GM23338 (cell line): Measurements from ENCODE around the gene MYO19. TPM values are rescaled to one million over a fixed set of nuclear protein-coding genes. Genes with fewer than 3 reads are reported as not detected.

Source experiments
- ATAC-seq: fragments of 200-7000 bp; cut with Tn5 transposase; 3 replicates; pipeline ENCODE4 v1.9.1; 2020
- DNase-seq: peaks from one replicate; pipeline ENCODE4 v3.0.0-alpha.2; 2015; ENCODE audit warnings: low spot score
- H2AFZ ChIP-seq: fragments of 200-600 bp; sonication (generic); 2 replicates; pipeline ENCODE4 v1.8.0; 2016; ENCODE audit warnings: antibody characterized with exemption, mild to moderate bottlenecking, moderate library complexity
- H3F3A ChIP-seq: fragments of 200-600 bp; sonication (generic); replicated peaks from 2 replicates; pipeline ENCODE4 v1.8.0; 2017; ENCODE audit warnings: antibody characterized with exemption, mixed run types, low read depth
- H3K27ac ChIP-seq: fragments of 200-600 bp; sonication (generic); 2 replicates; pipeline ENCODE4 v1.6.1; 2016; ENCODE audit warnings: low read depth
- H3K27me3 ChIP-seq: fragments of 200-600 bp; sonication (generic); 2 replicates; pipeline ENCODE4 v1.8.0; 2016; ENCODE audit warnings: mild to moderate bottlenecking, mixed run types, moderate library complexity; ENCODE audit not compliant: insufficient read depth
- H3K36me3 ChIP-seq: fragments of 200-600 bp; sonication (generic); 2 replicates; pipeline ENCODE4 v1.8.0; 2016; ENCODE audit warnings: mild to moderate bottlenecking; ENCODE audit not compliant: insufficient read depth
- H3K4me1 ChIP-seq: fragments of 200-600 bp; sonication (generic); 2 replicates; pipeline ENCODE4 v1.8.0; 2016; ENCODE audit warnings: mild to moderate bottlenecking, moderate library complexity; ENCODE audit not compliant: insufficient read depth
- H3K4me2 ChIP-seq: fragments of 200-600 bp; sonication (generic); 2 replicates; pipeline ENCODE4 v1.7.1; 2017; ENCODE audit warnings: mixed run types
- H3K4me3 ChIP-seq: fragments of 200-600 bp; sonication (generic); 2 replicates; pipeline ENCODE4 v1.6.1; 2016; ENCODE audit warnings: mixed run types
- H3K79me2 ChIP-seq: fragments of 200-600 bp; sonication (generic); replicated peaks from 2 replicates; pipeline ENCODE4 v1.8.0; 2017; ENCODE audit warnings: mild to moderate bottlenecking; ENCODE audit not compliant: insufficient read depth
- H3K9me2 ChIP-seq: fragments of 200-600 bp; sonication (generic); 2 replicates; pipeline ENCODE4 v1.8.0; 2017; ENCODE audit not compliant: insufficient read depth
- H4K20me1 ChIP-seq: fragments of 200-600 bp; sonication (generic); replicated peaks from 2 replicates; pipeline ENCODE4 v1.8.0; 2017; ENCODE audit warnings: mild to moderate bottlenecking; ENCODE audit not compliant: insufficient read depth
- H3K27ac Mint-ChIP-seq: 2 replicates; pipeline ENCODE4 v1.8.0; 2020; ENCODE audit warnings: inconsistent platforms, mild to moderate bottlenecking, moderate library complexity, mixed read lengths
- H3K27me3 Mint-ChIP-seq: 3 replicates; pipeline ENCODE4 v1.8.0; 2022; ENCODE audit warnings: low read depth, mild to moderate bottlenecking, moderate library complexity, mixed read lengths, inconsistent platforms; ENCODE audit not compliant: insufficient read depth, poor library complexity
- H3K36me3 Mint-ChIP-seq: 3 replicates; pipeline ENCODE4 v1.8.0; 2021; ENCODE audit warnings: low read depth, mild to moderate bottlenecking, inconsistent platforms, moderate library complexity, mixed read lengths
- H3K4me1 Mint-ChIP-seq: 3 replicates; pipeline ENCODE4 v1.8.0; 2020; ENCODE audit warnings: mild to moderate bottlenecking, inconsistent platforms, mixed read lengths
- H3K4me3 Mint-ChIP-seq: 3 replicates; pipeline ENCODE4 v1.8.0; 2021; ENCODE audit warnings: moderate library complexity, mild to moderate bottlenecking, inconsistent platforms, mixed read lengths
- H3K9me3 Mint-ChIP-seq: 3 replicates; pipeline ENCODE4 v1.8.0; 2020; ENCODE audit warnings: moderate library complexity, mild to moderate bottlenecking, inconsistent platforms, mixed read lengths
- CREB1 ChIP-seq: fragments of 250-450 bp; sonication (Bioruptor Pico); IDR thresholded peaks from 2 replicates; pipeline ENCODE4 v1.5.0; 2020; ENCODE audit warnings: low read depth, mild to moderate bottlenecking, moderate library complexity
- CTCF ChIP-seq, 2 experiments: fragments of 200-600 bp in 1 of 2; sonication (generic) in 1 of 2; conservative IDR thresholded peaks; 2 replicates each; pipeline versions ENCODE4 v1.5.1 to v1.6.1; 2016 to 2017; ENCODE audit warnings: antibody characterized with exemption in 2 of 2, low read depth in 2 of 2, mild to moderate bottlenecking in 2 of 2, moderate library complexity in 1 of 2
- EZH2phosphoT487 ChIP-seq: fragments of 200-600 bp; sonication (generic); IDR thresholded peaks from one replicate; pipeline ENCODE4 v1.8.1; 2018; ENCODE audit warnings: antibody characterized with exemption; ENCODE audit not compliant: unreplicated experiment
- JUNB ChIP-seq: IDR thresholded peaks from one replicate; pipeline ENCODE4 v1.6.1; 2016; ENCODE audit warnings: antibody characterized with exemption; ENCODE audit not compliant: unreplicated experiment
- POLR2AphosphoS5 ChIP-seq: IDR thresholded peaks from 2 replicates; pipeline ENCODE4 v1.6.1; 2016; ENCODE audit warnings: antibody characterized with exemption, low read depth
- ZNF331 ChIP-seq: fragments of 250-450 bp; sonication (Bioruptor Pico); IDR thresholded peaks from 2 replicates; pipeline ENCODE4 v1.5.0; 2020; ENCODE audit warnings: low read depth, mild to moderate bottlenecking, moderate library complexity
- polyA plus RNA-seq: library from polyadenylated mRNA; unstranded; fragments of >200 nt; fragmentation: Nextera tagmentation; extraction: Ambion mirVana; gene quantifications from 2 replicates; pipeline ENCODE4 v1.2.1, GENCODE V29; 2016
- total RNA-seq: library from RNA; depleted of rRNA; stranded (reverse); fragments of >200 nt; shearing (Covaris generic); gene quantifications from 2 replicates; pipeline ENCODE4 v1.2.3, GENCODE V29; 2014
- TF ChIP-seq, protein P1 (sequence below): IDR thresholded peaks from 2 replicates; pipeline ENCODE4 v1.6.1; 2016; ENCODE audit warnings: antibody characterized with exemption
- TF ChIP-seq, protein P2 (sequence below): fragments of 250-450 bp; sonication (Bioruptor Pico); IDR thresholded peaks from 2 replicates; pipeline ENCODE4 v1.5.0; 2020; ENCODE audit warnings: mild to moderate bottlenecking, moderate library complexity

The MYO19 gene
- total and polyA plus RNA-seq, 2 experiments from 2014 or later: 37.9 to 150 TPM

DNA sequence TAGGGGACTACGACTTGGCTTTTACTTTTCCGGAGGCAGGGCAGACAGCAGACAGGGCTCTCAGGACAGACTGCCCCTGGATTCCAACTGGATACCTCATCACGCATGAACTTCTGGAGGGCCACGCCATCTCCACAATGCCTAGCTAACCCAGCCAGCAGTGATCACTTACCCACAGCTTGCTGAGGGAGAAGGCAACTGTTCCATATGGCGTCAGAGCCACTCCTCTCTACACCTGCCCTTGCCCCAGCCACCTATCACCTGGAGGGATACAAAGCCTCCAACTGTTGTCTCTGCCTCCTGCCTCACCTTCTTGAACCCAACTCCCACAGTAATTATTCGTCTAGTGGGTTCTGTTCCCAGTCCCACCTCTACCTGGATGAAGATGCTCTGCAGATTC is 8.8 kb downstream of the MYO19 start:
- TF ChIP-seq JUNB: no peak
- no peak for TF ChIP-seq EZH2phosphoT487
- no peak for TF ChIP-seq POLR2AphosphoS5
- TF ChIP-seq CTCF (conservative IDR thresholded peaks at IDR 0.05; ENCODE audit: low read depth in 2 of 2): no peak
- TF ChIP-seq, protein P1, sequence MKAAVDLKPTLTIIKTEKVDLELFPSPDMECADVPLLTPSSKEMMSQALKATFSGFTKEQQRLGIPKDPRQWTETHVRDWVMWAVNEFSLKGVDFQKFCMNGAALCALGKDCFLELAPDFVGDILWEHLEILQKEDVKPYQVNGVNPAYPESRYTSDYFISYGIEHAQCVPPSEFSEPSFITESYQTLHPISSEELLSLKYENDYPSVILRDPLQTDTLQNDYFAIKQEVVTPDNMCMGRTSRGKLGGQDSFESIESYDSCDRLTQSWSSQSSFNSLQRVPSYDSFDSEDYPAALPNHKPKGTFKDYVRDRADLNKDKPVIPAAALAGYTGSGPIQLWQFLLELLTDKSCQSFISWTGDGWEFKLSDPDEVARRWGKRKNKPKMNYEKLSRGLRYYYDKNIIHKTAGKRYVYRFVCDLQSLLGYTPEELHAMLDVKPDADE: no peak
- Histone ChIP-seq H3K9me2 (no peaks in the 10 kb centered on the region), H3K4me2 (no peak overlapping the region), H3K4me1 (no peaks in the 10 kb centered on the region), H3K4me3 (no peak overlapping the region), H4K20me1 (peaks cover 29% of the 10 kb centered on the region), H3K36me3 (peaks cover 69% of the 10 kb centered on the region), H3K27ac (no peak overlapping the region), H3F3A (no peaks in the 10 kb centered on the region; the same call in 1 of the 2 replicates), H3K27me3 (no peaks in the 10 kb centered on the region), H2AFZ (no peak overlapping the region), H3K79me2 (peaks cover 11% of the 10 kb centered on the region; the same call in 1 of the 2 replicates)
- no peak for DNase-seq
- no peak overlapping the region for H3K4me3 Mint-ChIP-seq
- no peak overlapping the region for H3K27ac Mint-ChIP-seq
- ATAC-seq: no peak
- peaks cover 2% of the 10 kb centered on the region for H3K27me3 Mint-ChIP-seq
- H3K4me1 Mint-ChIP-seq: no peaks in the 10 kb centered on the region
- peaks cover 80% of the 10 kb centered on the region for H3K36me3 Mint-ChIP-seq
- no peaks in the 10 kb centered on the region for H3K9me3 Mint-ChIP-seq

- Histone ChIP-seq H3K4me3 (no peak overlapping the region), H3K27ac (no peak overlapping the region), H3K4me1 (no peaks in the 10 kb centered on the region), H3K36me3 (peaks cover 72% of the 10 kb centered on the region), H3F3A (no peaks in the 10 kb centered on the region; the same call in none of the 2 replicates), H3K79me2 (peaks cover 11% of the 10 kb centered on the region; the same call in 1 of the 2 replicates), H3K9me2 (no peaks in the 10 kb centered on the region), H3K27me3 (no peaks in the 10 kb centered on the region), H3K4me2 (no peak overlapping the region), H2AFZ (no peak overlapping the region), H4K20me1 (peaks cover 32% of the 10 kb centered on the region)
- H3K9me3 Mint-ChIP-seq: no peaks in the 10 kb centered on the region
- DNase-seq (no peak), ATAC-seq (no peak)
- peaks cover 2% of the 10 kb centered on the region for H3K27me3 Mint-ChIP-seq
- no peak overlapping the region for H3K27ac Mint-ChIP-seq
- H3K4me1 Mint-ChIP-seq: no peaks in the 10 kb centered on the region
- peaks cover 83% of the 10 kb centered on the region for H3K36me3 Mint-ChIP-seq
- H3K4me3 Mint-ChIP-seq: no peak overlapping the region
- TF ChIP-seq ZNF331 (CRISPR knock-in tag): no peak
- TF ChIP-seq, protein P1: no peak
- no peak for TF ChIP-seq POLR2AphosphoS5
- no peak for TF ChIP-seq CREB1 (CRISPR knock-in tag)
- TF ChIP-seq, protein P2, sequence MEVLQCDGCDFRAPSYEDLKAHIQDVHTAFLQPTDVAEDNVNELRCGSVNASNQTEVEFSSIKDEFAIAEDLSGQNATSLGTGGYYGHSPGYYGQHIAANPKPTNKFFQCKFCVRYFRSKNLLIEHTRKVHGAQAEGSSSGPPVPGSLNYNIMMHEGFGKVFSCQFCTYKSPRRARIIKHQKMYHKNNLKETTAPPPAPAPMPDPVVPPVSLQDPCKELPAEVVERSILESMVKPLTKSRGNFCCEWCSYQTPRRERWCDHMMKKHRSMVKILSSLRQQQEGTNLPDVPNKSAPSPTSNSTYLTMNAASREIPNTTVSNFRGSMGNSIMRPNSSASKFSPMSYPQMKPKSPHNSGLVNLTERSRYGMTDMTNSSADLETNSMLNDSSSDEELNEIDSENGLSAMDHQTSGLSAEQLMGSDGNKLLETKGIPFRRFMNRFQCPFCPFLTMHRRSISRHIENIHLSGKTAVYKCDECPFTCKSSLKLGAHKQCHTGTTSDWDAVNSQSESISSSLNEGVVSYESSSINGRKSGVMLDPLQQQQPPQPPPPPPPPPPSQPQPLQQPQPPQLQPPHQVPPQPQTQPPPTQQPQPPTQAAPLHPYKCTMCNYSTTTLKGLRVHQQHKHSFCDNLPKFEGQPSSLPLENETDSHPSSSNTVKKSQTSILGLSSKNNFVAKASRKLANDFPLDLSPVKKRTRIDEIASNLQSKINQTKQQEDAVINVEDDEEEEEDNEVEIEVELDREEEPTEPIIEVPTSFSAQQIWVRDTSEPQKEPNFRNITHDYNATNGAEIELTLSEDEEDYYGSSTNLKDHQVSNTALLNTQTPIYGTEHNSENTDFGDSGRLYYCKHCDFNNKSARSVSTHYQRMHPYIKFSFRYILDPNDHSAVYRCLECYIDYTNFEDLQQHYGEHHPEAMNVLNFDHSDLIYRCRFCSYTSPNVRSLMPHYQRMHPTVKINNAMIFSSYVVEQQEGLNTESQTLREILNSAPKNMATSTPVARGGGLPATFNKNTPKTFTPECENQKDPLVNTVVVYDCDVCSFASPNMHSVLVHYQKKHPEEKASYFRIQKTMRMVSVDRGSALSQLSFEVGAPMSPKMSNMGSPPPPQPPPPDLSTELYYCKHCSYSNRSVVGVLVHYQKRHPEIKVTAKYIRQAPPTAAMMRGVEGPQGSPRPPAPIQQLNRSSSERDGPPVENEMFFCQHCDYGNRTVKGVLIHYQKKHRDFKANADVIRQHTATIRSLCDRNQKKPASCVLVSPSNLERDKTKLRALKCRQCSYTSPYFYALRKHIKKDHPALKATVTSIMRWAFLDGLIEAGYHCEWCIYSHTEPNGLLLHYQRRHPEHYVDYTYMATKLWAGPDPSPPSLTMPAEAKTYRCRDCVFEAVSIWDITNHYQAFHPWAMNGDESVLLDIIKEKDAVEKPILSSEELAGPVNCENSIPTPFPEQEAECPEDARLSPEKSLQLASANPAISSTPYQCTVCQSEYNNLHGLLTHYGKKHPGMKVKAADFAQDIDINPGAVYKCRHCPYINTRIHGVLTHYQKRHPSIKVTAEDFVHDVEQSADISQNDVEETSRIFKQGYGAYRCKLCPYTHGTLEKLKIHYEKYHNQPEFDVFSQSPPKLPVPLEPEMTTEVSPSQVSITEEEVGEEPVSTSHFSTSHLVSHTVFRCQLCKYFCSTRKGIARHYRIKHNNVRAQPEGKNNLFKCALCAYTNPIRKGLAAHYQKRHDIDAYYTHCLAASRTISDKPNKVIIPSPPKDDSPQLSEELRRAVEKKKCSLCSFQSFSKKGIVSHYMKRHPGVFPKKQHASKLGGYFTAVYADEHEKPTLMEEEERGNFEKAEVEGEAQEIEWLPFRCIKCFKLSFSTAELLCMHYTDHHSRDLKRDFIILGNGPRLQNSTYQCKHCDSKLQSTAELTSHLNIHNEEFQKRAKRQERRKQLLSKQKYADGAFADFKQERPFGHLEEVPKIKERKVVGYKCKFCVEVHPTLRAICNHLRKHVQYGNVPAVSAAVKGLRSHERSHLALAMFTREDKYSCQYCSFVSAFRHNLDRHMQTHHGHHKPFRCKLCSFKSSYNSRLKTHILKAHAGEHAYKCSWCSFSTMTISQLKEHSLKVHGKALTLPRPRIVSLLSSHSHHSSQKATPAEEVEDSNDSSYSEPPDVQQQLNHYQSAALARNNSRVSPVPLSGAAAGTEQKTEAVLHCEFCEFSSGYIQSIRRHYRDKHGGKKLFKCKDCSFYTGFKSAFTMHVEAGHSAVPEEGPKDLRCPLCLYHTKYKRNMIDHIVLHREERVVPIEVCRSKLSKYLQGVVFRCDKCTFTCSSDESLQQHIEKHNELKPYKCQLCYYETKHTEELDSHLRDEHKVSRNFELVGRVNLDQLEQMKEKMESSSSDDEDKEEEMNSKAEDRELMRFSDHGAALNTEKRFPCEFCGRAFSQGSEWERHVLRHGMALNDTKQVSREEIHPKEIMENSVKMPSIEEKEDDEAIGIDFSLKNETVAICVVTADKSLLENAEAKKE (CRISPR knock-in tag): no peak
These were observed 9.6 kb downstream of the MYO19 start for GRCh38 chr17:36525113-36525512.
